HEK293T (cell line): ENCODE results near the gene PXK.

Source experiments
- CTBP1 ChIP-seq: fragments of 450-650 bp; IDR thresholded peaks from 2 replicates; pipeline ENCODE4 v1.6.1; 2016; ENCODE audit warnings: borderline replicate concordance
- ELF4 ChIP-seq: fragments of 450-650 bp; IDR thresholded peaks from 2 replicates; pipeline ENCODE4 v1.6.1; 2017; ENCODE audit warnings: antibody characterized with exemption
- FOXA1 ChIP-seq: fragments of 450-650 bp; IDR thresholded peaks from 2 replicates; pipeline ENCODE4 v1.6.1; 2016; ENCODE audit warnings: mild to moderate bottlenecking
- FOXM1 ChIP-seq: fragments of 450-650 bp; IDR thresholded peaks from 2 replicates; pipeline ENCODE4 v1.6.1; 2017; ENCODE audit warnings: mild to moderate bottlenecking, borderline replicate concordance
- NFRKB ChIP-seq: fragments of 450-650 bp; IDR thresholded peaks from 2 replicates; pipeline ENCODE4 v1.6.1; 2016; ENCODE audit warnings: mild to moderate bottlenecking, moderate library complexity
- SP1 ChIP-seq: fragments of 450-650 bp; IDR thresholded peaks from 2 replicates; pipeline ENCODE4 v1.6.1; 2017
- SUZ12 ChIP-seq: fragments of 450-650 bp; IDR thresholded peaks from 2 replicates; pipeline ENCODE4 v1.6.1; 2016; ENCODE audit warnings: mild to moderate bottlenecking

GRCh38 chr3:58324391-58325390, 8.0 kb upstream of the PXK start:
- TF ChIP-seq FOXM1 = no peak
- TF ChIP-seq NFRKB = no peak
- TF ChIP-seq FOXA1 = no peak
- TF ChIP-seq SP1 = no peak
- TF ChIP-seq CTBP1 = no peak
- TF ChIP-seq SUZ12 = no peak
- no peak for TF ChIP-seq ELF4
